ENCODE measurements around the gene AGMO. TPM values are rescaled to one million over a fixed set of nuclear protein-coding genes. Genes with fewer than 3 reads are reported as not detected.
"Not testable (repeated sequence)": the region's sequence is repeated elsewhere in the genome, so short reads cannot be mapped to it uniquely, and the experiment has no call there.

The AGMO gene
- total RNA-seq, 1 donor from 2014 or later: 0.35 TPM

DNA sequence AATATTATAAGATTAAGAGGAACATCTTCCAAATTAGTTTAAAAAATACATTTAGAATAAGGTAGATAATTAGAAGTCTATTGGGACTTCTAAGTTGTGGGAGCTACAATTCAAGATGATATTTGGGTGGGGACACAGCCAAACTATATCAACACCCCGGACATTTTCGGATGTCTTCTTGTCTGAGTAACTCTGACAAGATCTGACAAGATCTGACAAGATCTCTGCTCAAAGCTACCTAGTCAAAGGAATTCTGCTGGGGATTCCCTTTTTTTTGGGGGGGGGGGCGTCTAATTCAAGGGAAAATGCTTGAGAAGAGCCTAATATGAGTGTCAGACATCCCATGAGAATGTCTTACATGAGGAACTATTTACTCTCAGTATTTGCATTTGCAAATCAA, 5.2 kb upstream of the AGMO start:
- ATAC-seq (ENCODE audit: poor library complexity): no peak
- no peak for DNase-seq
- intact Hi-C loops (cut with DNase I): no loop called here

GRCh38 chr7:15566476-15566875, 4.7 kb upstream of the AGMO start:
- intact Hi-C loops (cut with DNase I): no loop called here
- DNase-seq (no peak), ATAC-seq (ENCODE audit: poor library complexity) (no peak)

DNA sequence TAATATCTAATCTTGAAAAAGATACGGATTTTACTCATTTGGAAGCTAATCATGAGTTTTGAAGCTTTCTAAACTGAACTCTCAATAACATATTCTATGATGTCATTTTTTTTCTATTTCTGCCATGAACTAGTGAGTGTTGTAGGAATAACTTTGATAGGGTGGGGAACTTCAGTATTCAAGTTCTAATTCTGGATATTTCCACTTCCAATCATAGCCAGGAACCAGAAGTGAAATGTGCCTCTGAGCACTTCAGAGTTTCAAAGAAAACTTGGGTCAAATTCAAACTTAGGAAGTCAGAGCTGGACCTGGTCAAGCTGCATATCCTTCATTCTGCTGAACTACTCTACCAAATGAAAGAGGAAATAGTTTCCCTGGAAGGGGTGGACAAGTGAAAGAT, 847 bp downstream of the AGMO start:
- no peak for DNase-seq

DNA sequence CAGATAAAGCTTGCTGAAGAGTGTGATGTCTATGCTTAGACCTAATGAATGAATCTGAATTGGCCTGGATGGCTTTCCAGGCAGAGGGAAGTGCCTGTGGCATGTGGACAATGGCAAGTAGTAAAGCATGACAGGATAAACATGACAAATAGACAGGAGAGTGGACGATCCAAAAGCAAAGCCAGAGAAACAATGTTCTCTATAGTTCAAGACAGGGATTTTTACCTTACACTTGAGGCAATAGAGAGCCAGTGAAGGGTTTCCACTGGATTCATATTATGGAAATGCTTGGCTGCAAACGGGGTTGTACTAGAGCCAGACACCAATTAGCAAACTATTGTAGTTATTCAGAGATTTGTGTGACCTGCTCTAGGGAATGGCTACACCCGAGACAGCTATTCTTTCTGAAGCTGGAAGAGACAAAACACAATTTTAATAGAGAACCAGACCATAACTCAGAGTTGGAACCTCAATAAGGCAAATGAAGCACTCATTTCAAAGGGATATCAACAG, 2.3 kb downstream of the AGMO start:
- no peak for DNase-seq
- ATAC-seq (ENCODE audit: poor library complexity): no peak
- intact Hi-C loops (cut with DNase I): no loop called here

More for the DNA sequence above, 847 bp downstream of the AGMO start:
- intact Hi-C loops (cut with DNase I): no loop called here
- ATAC-seq (ENCODE audit: poor library complexity): peak; percentile 69

GRCh38 chr7:15558756-15559155, 3.1 kb downstream of the AGMO start:
- DNase-seq (no peak), ATAC-seq (ENCODE audit: poor library complexity) (no peak)
- intact Hi-C loops (cut with DNase I): no loop called here

DNA sequence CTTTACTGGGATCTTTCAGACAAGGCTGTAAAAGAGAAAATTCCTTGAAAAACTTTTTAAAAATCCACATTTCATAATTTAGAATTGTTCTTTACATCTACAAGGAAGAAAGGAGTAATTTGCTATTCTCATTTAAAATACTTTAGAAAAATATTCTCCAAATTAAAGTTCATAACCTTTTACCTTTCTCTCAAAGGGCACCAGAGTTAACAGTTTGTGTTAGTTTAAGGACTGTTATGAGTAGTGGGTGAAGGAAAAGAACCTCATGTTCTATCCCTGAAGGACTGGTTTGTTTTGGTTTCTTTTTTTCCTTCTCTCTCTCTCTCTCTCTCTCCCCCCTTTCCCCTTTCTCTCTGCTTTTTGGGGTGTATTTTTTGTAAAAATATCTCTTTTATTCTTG, 4.1 kb downstream of the AGMO start:
- ATAC-seq (ENCODE audit: poor library complexity) (no peak), DNase-seq (no peak)
- intact Hi-C loops (cut with DNase I): no loop called here

DNA sequence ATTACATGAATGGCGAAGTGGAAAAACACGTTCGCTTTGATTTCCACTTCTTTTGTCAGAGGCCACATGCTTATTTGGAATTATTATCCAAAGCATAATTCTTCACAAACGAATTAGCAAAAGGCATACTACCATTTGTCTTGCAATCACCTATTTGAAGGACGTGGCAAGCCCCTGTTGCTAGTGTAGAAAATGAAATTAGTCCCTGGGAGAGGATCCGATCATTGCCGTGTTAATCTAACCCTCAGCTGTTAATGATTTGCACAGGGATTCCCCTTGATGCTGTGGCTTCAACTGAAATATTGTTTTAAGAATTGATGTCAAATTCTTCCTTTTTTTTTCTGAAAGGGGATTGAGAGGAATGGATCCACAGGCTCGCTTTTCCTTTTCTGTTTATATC, 4.6 kb downstream of the AGMO start:
- intact Hi-C loops (cut with DNase I): no loop called here
- no peak for DNase-seq
- no peak for ATAC-seq (ENCODE audit: poor library complexity)

- no peak for DNase-seq
- intact Hi-C loops (cut with DNase I): no loop called here
These were observed 5.3 kb downstream of the AGMO start for GRCh38 chr7:15556339-15557105.

DNA sequence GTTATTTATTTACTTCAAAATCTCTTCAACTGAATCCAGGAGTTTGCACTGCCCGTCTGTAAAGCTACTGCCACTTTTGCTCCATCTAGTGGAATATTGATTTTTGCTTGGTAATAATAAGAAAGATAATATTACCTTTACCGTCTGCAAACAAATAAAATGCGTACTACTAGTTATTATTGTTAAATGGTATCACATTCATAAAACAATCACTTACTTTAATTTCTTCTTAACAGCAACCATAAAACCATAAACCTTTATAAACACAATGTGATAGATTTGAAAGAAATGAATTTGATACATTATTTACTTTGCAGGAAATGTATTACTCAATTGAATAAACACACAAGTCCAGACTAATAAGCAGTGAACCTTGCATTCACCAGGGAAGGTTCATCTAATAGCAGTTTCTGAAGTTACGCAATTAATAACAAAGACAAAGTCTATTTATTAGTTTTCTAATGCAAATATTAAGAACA, 6.4 kb downstream of the AGMO start:
- intact Hi-C loops (cut with DNase I): no loop called here
- DNase-seq (no peak), ATAC-seq (ENCODE audit: poor library complexity) (no peak)

More at GRCh38 chr7:15556339-15557105, 5.3 kb downstream of the AGMO start:
- ATAC-seq (ENCODE audit: poor library complexity): no peak

GRCh38 chr7:15554744-15555143, 7.1 kb downstream of the AGMO start:
- intact Hi-C loops (cut with DNase I): no loop called here
- no peak for DNase-seq

GRCh38 chr7:15554081-15554480, 7.7 kb downstream of the AGMO start:
- no peak for ATAC-seq (ENCODE audit: poor library complexity)
- DNase-seq: no peak
- intact Hi-C loops (cut with DNase I): no loop called here

More at GRCh38 chr7:15554744-15555143, 7.1 kb downstream of the AGMO start:
- no peak for ATAC-seq (ENCODE audit: poor library complexity)

DNA sequence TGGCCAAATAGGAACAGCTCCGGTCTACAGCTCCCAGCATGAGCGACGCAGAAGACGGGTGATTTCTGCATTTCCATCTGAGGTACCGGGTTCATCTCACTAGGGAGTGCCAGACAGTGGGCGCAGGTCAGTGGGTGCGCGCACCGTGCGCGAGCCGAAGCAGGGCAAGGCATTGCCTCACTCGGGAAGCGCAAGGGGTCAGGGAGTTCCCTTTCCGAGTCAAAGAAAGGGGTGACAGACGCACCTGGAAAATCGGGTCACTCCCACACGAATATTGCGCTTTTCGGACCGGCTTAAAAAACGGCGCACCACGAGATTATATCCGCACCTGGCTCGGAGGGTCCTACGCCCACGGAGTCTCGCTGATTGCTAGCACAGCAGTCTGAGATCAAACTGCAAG, 14.5 kb downstream of the AGMO start:
- intact Hi-C loops (cut with DNase I): not testable (repeated sequence)

DNA sequence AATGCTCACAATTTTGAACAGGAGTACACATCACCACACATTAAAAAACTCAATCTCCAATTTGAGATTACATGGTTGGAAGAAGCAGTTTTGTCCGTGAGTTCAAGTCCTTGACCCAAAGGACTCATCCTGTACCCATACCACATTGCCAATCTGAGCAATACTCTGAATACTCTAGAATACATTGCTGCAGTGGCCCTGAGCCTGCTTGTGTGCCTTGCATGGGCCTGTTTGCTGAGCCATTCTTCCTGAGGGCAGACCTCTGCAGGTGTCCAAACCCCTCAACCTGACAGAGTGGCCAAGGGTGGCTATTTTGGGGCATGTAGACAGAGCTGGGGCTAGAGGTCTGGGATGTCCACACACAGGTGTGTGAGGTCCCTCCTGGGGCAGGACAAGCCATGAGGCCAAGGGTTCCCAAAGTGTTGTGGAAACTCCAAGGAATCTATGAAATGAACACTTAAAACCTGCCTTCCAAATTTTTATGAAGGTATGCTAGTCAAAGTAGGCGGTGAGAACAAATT, 15.5 kb downstream of the AGMO start:
- intact Hi-C loops (cut with DNase I): no loop called here

More for the DNA sequence above, 14.5 kb downstream of the AGMO start:
- not testable (repeated sequence) for DNase-seq; ATAC-seq (ENCODE audit: poor library complexity)

DNA sequence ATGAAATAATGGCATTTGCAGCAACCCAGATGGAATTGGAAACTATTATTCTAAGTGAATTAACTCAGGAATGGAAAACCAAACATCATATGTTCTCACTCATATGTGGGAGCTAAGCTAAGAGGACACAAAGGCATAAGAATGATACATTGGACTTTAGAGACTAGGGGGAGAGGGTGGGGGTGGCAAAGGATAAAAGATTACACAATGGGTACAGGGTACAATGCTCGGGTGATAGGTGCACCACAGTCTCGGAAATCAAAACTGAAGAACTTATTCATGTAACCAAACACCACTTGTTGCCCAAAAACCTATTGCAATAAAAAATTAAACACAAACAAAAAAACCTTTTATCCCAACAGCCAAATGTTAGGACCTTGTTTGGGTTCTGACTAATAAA, 17.8 kb downstream of the AGMO start:
- ATAC-seq (ENCODE audit: poor library complexity) (no peak), DNase-seq (no peak)
- intact Hi-C loops (cut with DNase I): no loop called here

More for the DNA sequence above, 15.5 kb downstream of the AGMO start:
- DNase-seq (no peak), ATAC-seq (ENCODE audit: poor library complexity) (no peak)

DNA sequence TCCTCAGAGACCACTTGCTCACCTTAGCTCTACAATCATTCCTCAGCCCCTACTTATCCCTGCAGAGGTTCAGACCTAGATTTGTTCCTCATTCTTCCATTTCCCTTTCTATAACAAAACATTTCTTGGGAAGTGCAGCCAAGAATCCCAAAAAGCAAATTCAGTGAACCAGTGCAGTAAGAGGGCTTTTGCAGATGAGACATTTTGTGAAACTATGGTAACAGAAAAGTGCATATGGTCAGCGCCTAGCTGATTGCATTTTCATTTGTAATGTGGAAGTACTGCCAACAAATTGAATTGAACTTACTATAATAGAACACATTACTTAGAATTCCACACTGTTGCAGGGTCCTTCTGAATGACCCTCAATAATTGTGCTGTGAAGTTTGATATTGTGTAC, 18.6 kb downstream of the AGMO start:
- ATAC-seq (ENCODE audit: poor library complexity): no peak
- no peak for DNase-seq
- intact Hi-C loops (cut with DNase I): no loop called here

DNA sequence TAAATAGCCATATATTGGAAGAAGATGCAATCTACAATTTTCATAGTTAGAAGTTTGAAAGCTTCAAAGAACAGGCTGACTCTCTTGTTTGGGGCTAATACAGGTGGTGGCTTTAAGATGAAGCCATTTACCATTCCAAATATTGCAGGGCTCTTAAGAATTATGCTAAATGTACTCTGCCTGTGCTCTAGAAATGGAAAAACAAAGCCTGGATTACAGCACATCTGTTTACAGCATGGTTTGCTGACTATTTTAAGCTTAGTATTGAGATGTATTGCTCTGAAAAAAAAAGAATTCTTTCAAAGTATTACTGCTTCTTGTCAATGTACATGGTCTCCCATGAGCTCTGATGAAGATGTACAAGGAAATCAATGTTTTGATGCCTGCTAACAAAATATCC, 34.2 kb downstream of the AGMO start:
- ATAC-seq (ENCODE audit: poor library complexity): no peak
- intact Hi-C loops (cut with DNase I): no loop called here
- no peak for DNase-seq

DNA sequence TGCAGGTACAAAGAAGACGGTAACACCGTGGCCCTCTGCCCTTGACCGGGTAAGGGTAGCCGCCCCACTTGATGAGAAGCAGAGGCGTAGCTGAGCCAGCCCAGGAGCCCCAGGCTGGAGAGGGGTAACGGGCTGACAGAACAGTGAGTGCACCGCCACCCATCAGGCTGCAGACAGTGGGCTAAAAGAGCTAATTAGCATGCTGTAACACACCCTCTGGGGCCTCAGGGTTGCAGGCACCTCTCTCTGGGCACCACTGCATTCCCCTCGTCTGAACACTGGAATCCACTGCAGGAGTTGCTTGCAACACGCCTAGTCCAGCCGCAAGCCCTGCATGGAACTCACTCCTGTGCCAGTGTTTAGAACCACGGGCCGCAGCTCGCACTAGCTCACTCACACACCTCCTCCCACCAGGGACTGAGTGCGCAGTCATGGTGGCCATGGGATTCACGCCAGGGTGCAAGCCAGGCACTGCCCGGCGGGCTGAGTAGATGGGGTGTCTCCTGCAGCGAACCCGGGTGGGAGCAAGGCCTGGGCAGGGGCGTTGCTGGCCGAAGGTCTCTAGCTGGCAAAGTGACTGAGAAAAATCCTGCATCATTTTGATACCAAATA, 36.1 kb downstream of the AGMO start:
- no peak for ATAC-seq (ENCODE audit: poor library complexity)
- intact Hi-C loops (cut with DNase I): no loop called here
- no peak for DNase-seq

GRCh38 chr7:15524077-15524476, 37.7 kb downstream of the AGMO start:
- DNase-seq (no peak), ATAC-seq (ENCODE audit: poor library complexity) (no peak)
- intact Hi-C loops (cut with DNase I): no loop called here

DNA sequence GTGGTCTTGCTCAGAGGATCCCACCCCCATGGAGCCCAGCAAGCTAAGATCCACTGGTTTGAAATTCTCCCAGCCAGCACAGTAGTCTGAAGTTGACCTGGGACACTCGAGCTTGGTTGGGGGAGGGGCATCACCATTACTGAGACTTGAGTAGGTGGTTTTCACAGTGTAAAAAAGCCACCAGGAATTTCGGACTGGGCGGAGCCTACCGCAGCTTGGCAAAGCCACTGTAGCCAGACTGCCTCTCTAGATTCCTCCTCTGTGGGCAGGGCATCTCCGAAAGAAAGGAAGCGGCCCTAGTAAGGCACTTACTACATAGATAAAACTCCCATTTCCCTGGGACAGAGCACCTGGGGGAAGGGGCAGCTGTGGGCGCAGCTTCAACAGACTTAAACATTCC, 44.0 kb downstream of the AGMO start:
- intact Hi-C loops (cut with DNase I); ATAC-seq (ENCODE audit: poor library complexity); DNase-seq: not testable (repeated sequence)

- ATAC-seq (ENCODE audit: poor library complexity) (no peak), DNase-seq (no peak)
- intact Hi-C loops (cut with DNase I): no loop called here
These were observed 46.6 kb downstream of the AGMO start for GRCh38 chr7:15515252-15515651.
